IPS-18a (cell line): Measurements from ENCODE around the gene MYOC.

Experiments used
- H3K27ac ChIP-seq: one replicate; pipeline ENCODE4 v1.5.1; 2013; ENCODE audit warnings: low read length
- H3K27me3 ChIP-seq: one replicate; pipeline ENCODE4 v1.6.1; 2013; ENCODE audit warnings: mild to moderate bottlenecking, low read length; ENCODE audit not compliant: control insufficient read depth, insufficient read depth
- H3K36me3 ChIP-seq: one replicate; pipeline ENCODE4 v1.6.1; 2013; ENCODE audit warnings: low read depth, low read length; ENCODE audit not compliant: control insufficient read depth
- H3K4me1 ChIP-seq: one replicate; pipeline ENCODE4 v1.6.1; 2013; ENCODE audit warnings: low read depth, low read length; ENCODE audit not compliant: control insufficient read depth
- H3K4me3 ChIP-seq: one replicate; pipeline ENCODE4 v1.5.1; 2013; ENCODE audit warnings: low read length
- H3K9ac ChIP-seq: one replicate; pipeline ENCODE4 v1.6.1; 2013; ENCODE audit warnings: mild to moderate bottlenecking, low read length, moderate library complexity
- H3K9me3 ChIP-seq: one replicate; pipeline ENCODE4 v1.6.1; 2013; ENCODE audit warnings: low read depth, low read length; ENCODE audit not compliant: control insufficient read depth

MYOC gene

DNA sequence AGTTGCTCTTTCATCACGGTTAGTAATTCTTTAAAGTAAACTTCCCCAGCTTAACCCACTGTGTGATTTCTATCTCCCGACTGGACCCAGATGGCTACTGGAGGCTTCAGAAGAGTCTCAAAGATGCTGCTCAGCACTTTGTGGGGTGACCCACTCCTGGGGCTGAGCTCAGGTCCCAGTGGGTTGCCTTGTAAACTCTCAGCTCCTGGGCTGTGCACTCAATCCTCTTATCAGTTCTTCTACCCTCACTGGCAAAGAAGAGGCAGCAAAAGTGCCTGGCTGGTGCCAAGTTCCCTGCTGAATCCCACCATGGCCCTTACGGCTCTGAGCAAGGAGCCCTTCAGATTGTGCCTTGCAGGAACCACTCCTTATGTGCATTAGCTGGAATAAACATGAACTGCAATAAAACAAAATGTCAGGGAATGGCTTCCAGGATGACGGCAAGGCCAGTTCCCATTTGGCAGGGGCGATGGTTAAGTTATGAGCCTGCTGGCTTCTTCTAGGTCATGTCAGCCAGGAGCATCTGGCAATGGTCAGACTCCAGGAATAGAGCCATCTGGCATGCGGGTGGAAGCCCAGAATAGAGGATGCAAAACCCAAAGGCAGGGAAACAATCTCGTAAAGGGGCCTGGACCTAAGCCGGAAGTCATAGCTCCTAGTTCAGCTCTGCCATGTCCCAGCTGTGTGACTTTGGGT is 6.8 kb downstream of the MYOC start:
- H3K4me1 ChIP-seq, result peaks cover 12% of the 10 kb centered on the region
- no peaks in the 10 kb centered on the region for H3K9me3 ChIP-seq
- H3K36me3 ChIP-seq, result no peaks in the 10 kb centered on the region
- no peak overlapping the region for H3K27ac ChIP-seq
- no peak overlapping the region for H3K9ac ChIP-seq
- no peak overlapping the region for H3K4me3 ChIP-seq
- H3K27me3 ChIP-seq, result no peaks in the 10 kb centered on the region

DNA sequence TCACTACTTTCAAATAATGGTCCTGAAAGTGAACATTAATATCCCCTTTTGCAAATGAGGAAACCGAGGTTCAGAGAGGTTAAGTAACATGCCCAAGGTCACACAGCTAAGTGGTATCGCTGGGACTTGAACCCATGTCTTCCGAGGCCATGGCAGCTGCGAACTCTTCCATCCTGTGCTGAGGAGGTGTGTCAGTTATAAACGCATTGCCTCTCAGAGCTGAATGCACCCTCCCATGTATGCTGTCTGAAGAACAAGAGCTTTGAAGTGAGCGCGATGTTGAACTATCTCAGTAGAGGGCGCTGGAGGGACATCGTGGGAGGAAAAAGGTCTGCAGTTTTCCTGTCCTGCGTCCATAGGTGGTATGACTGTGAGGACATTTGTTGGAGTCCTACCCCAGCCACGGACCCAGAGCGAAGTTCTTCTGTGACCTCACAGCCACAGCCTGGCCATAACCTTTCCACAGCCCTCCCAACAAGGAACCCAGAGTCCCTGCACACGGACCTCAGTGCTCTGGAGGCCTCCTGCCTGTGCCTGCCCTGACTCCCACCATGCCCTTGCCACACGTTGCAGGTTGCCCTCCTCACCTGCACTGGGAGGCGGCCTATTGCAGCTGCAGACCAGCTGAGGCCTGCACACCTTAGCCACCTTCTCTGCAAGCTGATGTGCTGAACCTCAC is 7.5 kb downstream of the MYOC start:
- no peak overlapping the region for H3K27ac ChIP-seq
- no peak overlapping the region for H3K9ac ChIP-seq
- H3K4me1 ChIP-seq, result peaks cover 14% of the 10 kb centered on the region
- no peaks in the 10 kb centered on the region for H3K9me3 ChIP-seq
- H3K4me3 ChIP-seq, result no peak overlapping the region
- H3K27me3 ChIP-seq, result no peaks in the 10 kb centered on the region
- H3K36me3 ChIP-seq, result no peaks in the 10 kb centered on the region

DNA sequence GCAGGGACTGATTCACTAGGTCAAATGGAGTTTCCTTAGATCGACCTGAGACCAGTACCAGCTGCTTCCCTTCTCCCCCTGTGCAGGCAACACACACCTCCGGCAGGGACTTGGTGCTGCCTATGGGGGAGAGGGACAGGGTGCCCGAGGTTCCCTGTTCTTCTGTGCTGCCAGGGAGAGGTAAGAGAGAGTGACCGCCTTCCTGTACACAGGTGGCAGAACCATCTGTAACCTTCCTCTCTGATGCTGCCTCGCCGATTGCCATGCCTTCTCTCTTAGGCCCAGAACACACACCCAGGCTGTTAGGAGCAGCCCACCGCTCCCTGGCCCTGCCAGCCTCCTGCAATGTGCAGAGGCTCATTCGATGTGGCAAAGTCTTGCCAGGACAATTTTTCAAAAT is 9.3 kb downstream of the MYOC start:
- Histone ChIP-seq H3K9me3 (no peaks in the 10 kb centered on the region), H3K36me3 (no peaks in the 10 kb centered on the region), H3K9ac (no peak overlapping the region), H3K4me1 (peaks cover 14% of the 10 kb centered on the region), H3K27ac (no peak overlapping the region), H3K4me3 (no peak overlapping the region), H3K27me3 (no peaks in the 10 kb centered on the region)

DNA sequence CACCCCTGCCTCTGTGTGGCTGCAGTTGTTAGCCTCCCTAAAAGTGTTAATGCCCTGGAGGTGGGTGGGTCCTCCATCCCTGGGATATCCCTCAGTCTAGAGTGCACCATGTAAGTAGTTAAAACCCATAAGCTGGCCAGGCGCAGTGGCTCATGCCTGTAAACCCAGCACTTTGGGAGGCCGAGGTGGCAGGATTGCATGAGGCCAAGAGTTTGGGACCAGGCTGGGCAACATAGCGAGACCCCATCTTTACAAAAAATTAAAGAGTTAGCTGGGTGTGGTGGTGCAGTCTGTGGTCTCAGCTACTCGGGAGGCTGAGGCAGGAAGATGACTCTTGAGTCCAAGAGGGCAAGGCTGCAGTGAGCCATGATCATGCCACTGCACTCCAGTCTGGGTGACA is 10.3 kb downstream of the MYOC start:
- Histone ChIP-seq H3K27ac (no peak overlapping the region), H3K9me3 (no peaks in the 10 kb centered on the region), H3K36me3 (no peaks in the 10 kb centered on the region), H3K4me1 (peaks cover 14% of the 10 kb centered on the region), H3K9ac (no peak overlapping the region), H3K4me3 (no peak overlapping the region), H3K27me3 (no peaks in the 10 kb centered on the region)

DNA sequence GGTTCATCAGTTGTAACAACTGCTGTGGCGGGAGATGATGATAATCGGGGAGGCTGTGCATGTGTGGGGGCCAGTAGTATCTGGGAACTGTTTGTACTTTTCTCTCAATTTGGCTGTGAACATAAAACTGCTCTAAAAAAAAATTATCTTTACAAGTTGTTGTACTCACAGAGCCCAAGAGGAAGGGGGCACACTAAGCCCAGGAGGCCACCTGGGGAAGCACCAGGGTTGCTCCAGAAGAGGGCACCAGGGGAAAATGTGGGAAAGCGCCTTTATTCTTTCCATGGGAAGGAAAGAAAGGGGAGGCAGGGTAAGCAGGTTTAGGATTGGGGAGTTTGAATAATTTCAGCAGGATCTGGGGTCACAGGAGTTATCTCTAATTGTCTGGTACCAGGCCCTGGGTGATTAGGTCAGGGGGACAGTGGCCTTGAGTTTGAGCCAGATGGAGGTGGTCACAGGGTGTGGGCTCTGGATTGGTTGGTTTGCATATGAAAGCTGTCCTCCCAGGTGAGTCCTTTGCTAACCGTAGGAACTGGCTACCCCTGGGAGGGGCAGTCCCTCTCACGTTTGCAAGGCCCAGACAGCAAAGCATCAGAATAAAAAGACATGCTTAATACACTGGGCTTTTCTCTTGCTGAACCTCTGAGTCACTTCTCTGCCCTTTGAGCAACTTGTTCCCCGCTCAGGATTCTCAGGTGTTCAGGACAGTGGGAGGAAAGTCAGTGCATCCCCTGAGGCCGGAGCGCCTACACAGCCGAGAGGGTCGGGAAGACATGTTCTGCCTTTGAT is 11.2 kb downstream of the MYOC start:
- Histone ChIP-seq H3K27me3 (no peaks in the 10 kb centered on the region), H3K9ac (peak overlapping the region; percentile 14), H3K36me3 (no peaks in the 10 kb centered on the region), H3K4me1 (peaks cover 14% of the 10 kb centered on the region), H3K27ac (no peak overlapping the region), H3K9me3 (no peaks in the 10 kb centered on the region), H3K4me3 (no peak overlapping the region)

DNA sequence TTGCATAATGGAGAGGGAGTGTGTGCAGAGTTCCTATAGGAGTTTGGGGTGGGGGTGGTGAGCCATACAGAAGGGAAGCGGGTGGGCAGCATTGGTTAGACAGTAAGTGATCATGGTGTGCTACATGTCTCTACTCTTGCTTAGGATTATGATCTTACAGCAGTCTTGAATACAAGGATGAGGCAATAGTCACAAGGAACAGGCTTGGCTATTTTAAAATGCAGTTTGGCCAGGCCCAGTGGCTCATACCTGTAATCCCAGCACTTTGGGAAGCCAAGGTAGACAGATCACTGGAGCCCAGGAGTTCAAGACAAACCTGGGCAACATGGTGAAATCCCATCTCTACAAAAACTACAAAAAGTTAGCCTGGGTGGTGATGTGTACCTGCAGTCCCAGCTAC is 12.3 kb downstream of the MYOC start:
- Histone ChIP-seq H3K36me3 (no peaks in the 10 kb centered on the region), H3K27ac (no peak overlapping the region), H3K9me3 (no peaks in the 10 kb centered on the region), H3K4me1 (peaks cover 14% of the 10 kb centered on the region), H3K9ac (no peak overlapping the region), H3K4me3 (no peak overlapping the region), H3K27me3 (no peaks in the 10 kb centered on the region)

DNA sequence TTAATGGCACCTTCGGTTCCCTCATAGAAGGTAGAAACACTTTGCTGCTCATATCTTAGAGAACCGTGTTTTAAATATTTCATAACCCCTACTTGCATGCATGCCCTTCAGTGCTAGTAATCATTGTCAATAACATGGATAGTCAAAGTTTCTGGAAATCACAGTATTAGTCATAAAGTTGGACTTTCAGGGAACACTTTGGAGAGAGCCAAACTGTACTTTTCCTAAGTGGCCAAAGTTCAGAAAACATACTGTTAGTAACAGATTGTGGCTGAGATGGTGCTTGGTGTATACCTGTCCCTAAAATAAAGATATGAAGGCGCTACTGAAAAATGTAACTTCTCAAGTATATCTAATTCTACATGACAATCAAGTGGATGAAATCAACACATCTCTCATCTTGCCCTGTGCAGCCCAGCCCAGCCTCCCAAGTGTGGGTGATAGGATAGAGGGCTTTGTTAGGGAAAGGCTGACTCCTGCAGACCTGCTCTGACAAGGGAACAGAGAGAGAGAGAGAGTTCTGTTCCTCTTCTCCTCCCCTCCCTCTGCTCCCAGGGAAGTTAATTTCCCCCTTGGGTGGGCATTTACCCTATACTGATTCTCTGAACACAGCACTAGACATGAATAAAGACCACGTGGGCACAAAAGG is 14.4 kb downstream of the MYOC start:
- Histone ChIP-seq H3K9me3 (no peaks in the 10 kb centered on the region), H3K27ac (no peak overlapping the region), H3K27me3 (no peaks in the 10 kb centered on the region), H3K9ac (no peak overlapping the region), H3K4me1 (peaks cover 14% of the 10 kb centered on the region), H3K4me3 (no peak overlapping the region), H3K36me3 (no peaks in the 10 kb centered on the region)

DNA sequence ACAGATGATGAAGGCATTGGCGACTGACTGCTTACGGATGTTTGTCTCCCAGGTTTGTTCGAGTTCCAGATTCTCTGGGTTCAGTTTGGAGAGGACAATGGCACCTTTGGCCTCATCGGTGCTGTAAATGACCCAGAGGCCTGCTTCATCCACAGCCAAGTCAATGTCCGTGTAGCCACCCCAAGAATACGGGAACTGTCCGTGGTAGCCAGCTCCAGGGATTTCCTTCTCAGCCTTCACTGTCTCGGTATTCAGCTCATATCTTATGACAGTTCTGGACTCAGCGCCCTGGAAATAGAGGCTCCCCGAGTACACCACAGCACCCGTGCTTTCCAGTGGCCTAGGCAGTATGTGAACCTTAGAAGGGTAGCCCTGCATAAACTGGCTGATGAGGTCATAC is 16.3 kb downstream of the MYOC start:
- Histone ChIP-seq H3K4me1 (peaks cover 6% of the 10 kb centered on the region), H3K4me3 (no peak overlapping the region), H3K27ac (no peak overlapping the region), H3K36me3 (no peaks in the 10 kb centered on the region), H3K9me3 (no peaks in the 10 kb centered on the region), H3K27me3 (no peaks in the 10 kb centered on the region), H3K9ac (no peak overlapping the region)

DNA sequence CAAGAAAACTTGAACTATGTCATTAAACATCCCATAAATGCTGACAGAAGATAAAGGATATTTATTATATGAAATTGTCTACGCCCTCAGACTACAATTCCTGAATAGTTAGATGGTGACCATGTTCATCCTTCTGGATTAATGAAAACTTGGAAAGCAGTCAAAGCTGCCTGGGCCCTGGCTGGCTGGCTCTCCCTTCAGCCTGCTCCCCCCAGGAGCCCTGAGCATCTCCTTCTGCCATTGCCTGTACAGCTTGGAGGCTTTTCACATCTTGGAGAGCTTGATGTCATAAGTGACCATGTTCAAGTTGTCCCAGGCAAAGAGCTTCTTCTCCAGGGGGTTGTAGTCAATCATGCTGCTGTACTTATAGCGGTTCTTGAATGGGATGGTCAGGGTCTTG is 16.8 kb downstream of the MYOC start:
- H3K36me3 ChIP-seq, result no peaks in the 10 kb centered on the region
- H3K9ac ChIP-seq, result no peak overlapping the region
- no peak overlapping the region for H3K4me3 ChIP-seq
- H3K4me1 ChIP-seq, result peaks cover 1% of the 10 kb centered on the region
- no peaks in the 10 kb centered on the region for H3K9me3 ChIP-seq
- H3K27ac ChIP-seq, result no peak overlapping the region
- H3K27me3 ChIP-seq, result no peaks in the 10 kb centered on the region

DNA sequence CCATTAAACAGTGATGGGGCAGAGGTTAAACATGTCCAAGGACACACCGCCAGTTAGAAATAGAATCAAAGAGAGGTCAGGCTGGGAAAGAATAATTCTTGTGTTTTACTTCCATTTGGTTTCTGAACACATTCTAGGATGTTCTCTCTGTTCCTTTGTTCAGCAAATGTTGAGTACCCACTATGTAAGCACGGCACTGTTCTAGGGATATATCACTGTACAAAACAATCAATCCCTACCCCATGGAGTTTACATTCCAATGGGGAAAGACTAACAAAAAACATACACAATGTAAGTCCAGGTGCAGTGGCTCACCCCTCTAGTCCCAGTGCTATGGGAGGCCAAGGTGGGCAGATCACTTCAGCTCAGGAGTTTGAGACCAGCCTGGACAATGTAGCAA is 24.3 kb downstream of the MYOC start:
- no peaks in the 10 kb centered on the region for H3K36me3 ChIP-seq

DNA sequence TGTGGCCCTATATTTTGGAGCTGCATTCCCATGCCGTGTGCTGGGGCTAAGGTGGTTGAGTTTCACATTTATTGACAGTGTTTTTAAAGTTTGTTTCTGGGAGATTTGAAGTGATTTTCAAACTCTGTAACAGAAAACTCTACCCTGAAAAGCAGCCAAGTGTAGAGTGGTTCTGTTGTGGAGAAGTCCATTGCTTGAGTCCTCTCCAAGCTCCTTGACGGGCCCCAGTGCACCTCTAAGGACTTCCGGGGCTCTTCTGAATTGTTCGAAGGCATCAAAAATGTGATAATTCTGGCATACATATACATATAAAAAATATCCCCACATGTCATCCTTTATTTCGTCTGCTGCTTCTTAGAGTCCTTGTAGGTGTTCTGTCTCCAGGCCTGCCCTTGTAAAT is 25.5 kb downstream of the MYOC start:
- Histone ChIP-seq H3K27me3 (no peaks in the 10 kb centered on the region), H3K36me3 (no peaks in the 10 kb centered on the region), H3K9ac (no peak overlapping the region), H3K4me1 (peaks cover 3% of the 10 kb centered on the region), H3K4me3 (no peak overlapping the region), H3K27ac (no peak overlapping the region), H3K9me3 (no peaks in the 10 kb centered on the region)

More for the DNA sequence above, 24.3 kb downstream of the MYOC start:
- H3K27ac ChIP-seq, result no peak overlapping the region
- H3K27me3 ChIP-seq, result no peaks in the 10 kb centered on the region
- no peak overlapping the region for H3K9ac ChIP-seq
- no peak overlapping the region for H3K4me3 ChIP-seq
- H3K4me1 ChIP-seq, result no peaks in the 10 kb centered on the region
- H3K9me3 ChIP-seq, result no peaks in the 10 kb centered on the region
